GM20000 (cell line): ENCODE results near the gene MFSD1.

ENCODE experiments used
- DNase-seq: peaks from one replicate; pipeline ENCODE4 v3.0.0; 2012; ENCODE audit warnings: low spot score
- TF ChIP-seq, protein P1 (sequence below): IDR thresholded peaks from 2 replicates; pipeline ENCODE4 v1.5.1; 2012; ENCODE audit warnings: mild to moderate bottlenecking, control low read depth; ENCODE audit errors: extremely low read depth, missing control alignments

Gene MFSD1, protein sequence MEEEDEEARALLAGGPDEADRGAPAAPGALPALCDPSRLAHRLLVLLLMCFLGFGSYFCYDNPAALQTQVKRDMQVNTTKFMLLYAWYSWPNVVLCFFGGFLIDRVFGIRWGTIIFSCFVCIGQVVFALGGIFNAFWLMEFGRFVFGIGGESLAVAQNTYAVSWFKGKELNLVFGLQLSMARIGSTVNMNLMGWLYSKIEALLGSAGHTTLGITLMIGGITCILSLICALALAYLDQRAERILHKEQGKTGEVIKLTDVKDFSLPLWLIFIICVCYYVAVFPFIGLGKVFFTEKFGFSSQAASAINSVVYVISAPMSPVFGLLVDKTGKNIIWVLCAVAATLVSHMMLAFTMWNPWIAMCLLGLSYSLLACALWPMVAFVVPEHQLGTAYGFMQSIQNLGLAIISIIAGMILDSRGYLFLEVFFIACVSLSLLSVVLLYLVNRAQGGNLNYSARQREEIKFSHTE

DNA sequence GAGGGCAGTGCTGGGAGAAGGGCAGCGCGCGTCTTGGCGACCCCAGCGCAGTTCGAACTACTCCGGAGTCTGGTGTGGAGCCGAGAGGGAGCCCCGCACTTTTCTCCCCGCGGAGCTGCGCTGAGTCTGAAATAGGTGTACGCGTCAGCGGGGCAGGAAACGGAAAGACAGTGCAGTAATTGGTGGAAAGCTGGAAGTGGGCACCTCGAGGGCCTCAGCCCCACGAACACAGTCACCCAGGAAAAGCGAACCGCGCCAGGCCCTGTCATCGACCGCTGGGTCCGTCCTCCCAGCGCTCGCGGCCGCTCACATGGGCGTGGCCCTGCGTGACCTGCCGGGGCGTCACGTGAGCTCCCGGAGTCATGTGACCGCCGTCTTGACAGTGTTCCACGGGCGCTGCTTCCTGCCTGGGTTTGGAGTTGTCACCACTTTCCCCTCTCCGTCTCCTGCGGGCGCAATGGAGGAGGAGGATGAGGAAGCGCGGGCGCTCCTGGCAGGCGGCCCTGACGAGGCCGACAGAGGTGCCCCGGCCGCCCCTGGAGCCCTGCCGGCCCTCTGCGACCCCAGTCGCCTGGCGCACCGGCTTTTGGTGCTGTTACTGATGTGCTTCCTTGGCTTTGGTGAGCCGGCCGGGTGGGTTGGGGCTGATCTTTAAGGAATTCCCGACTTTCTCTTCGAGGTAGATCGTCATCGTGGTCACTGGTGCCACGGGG is at the start of gene MFSD1:
Gene MFSD1 (plus strand): TSS at position 359 of the 713 bp plus-strand sequence. CDS start 99 bp downstream, at position 458.
- TF ChIP-seq, protein P1, sequence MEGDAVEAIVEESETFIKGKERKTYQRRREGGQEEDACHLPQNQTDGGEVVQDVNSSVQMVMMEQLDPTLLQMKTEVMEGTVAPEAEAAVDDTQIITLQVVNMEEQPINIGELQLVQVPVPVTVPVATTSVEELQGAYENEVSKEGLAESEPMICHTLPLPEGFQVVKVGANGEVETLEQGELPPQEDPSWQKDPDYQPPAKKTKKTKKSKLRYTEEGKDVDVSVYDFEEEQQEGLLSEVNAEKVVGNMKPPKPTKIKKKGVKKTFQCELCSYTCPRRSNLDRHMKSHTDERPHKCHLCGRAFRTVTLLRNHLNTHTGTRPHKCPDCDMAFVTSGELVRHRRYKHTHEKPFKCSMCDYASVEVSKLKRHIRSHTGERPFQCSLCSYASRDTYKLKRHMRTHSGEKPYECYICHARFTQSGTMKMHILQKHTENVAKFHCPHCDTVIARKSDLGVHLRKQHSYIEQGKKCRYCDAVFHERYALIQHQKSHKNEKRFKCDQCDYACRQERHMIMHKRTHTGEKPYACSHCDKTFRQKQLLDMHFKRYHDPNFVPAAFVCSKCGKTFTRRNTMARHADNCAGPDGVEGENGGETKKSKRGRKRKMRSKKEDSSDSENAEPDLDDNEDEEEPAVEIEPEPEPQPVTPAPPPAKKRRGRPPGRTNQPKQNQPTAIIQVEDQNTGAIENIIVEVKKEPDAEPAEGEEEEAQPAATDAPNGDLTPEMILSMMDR: no peak
- DNase-seq: peak; percentile 90

DNA sequence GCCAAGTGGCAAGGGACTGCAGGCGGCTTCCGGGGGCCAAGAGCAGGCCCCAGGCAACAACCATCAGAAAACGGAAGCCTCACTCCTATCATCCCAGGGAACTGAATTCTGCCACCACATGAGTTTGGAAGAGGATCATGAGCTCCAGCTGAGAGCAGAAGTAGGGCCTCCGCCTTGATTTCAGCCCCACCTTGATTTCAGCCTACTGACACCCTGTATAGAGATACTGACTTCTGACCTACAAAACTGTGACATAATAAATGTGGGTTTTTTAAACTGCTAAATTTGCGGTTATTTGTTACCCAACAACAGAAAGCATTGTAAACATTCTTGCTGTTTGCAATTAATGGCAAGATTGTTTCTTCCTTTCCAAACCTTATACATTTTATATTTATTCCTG is 48.0 kb upstream of the MFSD1 start:
- TF ChIP-seq, protein P1: no peak
- no peak for DNase-seq

DNA sequence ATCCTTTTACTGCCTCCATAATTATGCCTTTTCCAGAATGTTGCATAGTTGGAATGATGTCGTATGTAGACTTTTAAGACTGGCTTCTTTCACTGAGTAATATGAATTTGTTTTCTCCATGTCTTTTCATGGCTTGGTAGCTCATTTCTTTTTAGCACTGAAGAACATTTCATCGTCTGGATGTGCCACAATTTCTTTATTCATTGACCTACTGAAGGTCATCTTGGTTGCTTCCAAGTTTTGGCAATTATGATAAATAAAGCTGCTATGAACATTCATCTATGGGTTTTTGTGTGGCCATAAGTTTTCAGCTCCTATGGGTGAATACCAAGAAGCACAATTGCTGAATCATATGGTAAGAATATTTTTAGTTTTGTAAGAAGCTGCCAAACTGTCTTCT is 46.4 kb upstream of the MFSD1 start:
- DNase-seq: no peak
- TF ChIP-seq, protein P1: no peak

DNA sequence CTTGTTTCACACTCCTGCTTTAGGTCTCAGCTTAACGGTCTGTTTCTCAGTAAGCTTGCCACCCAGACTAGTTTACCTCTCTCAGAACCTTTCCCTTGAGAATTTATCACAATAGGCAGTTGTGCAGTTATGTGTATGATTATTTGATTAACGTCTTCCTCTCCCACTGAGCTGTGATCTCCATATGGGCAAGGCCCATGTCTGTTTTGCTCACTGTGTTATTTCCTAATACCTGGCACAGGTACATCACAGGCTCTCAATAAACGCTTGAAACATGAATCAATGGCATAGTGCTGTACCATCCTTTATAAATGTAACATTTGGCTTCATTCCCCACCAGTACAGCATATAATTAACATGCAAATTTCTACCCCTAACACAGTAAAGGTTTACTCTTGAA is 40.5 kb upstream of the MFSD1 start:
- TF ChIP-seq, protein P1: no peak
- DNase-seq: no peak

DNA sequence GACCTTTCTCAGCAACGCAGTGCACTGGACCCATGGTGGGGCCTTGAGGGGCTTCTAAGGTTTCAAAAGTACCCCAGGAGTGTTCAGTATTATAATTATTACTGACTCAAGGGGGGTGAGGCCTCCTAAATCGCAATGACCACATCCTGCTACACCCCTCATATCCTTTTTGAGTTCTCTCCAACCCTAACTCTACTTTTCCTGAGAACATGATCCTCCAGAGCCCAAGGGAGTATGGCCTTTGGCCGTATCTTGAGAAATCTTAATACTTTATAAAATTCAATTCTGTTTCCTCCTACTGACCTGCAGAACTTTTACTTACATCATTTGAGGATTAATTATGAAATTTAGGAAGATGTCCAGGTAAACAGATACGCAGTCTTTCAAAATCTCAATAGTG is 39.2 kb upstream of the MFSD1 start:
- DNase-seq: no peak
- TF ChIP-seq, protein P1: no peak

GRCh38 chr3:158763421-158763820 is 38.4 kb upstream of the MFSD1 start:
- TF ChIP-seq, protein P1: no peak
- DNase-seq: no peak

GRCh38 chr3:158765518-158766205 is 36.2 kb upstream of the MFSD1 start:
- TF ChIP-seq, protein P1: no peak
- no peak for DNase-seq
